Astrocyte of the cerebellum (primary cell): ENCODE results near the gene IRF6.

ENCODE experiments used
- DNase-seq: peaks from one replicate; pipeline ENCODE4 v3.0.0-alpha.2; 2011; ENCODE audit warnings: low read depth
- H3K4me3 ChIP-seq: 2 replicates; pipeline ENCODE4 v1.5.1; 2011; ENCODE audit warnings: mild to moderate bottlenecking, low read depth, low read length, moderate library complexity
- CTCF ChIP-seq: IDR thresholded peaks from 2 replicates; pipeline ENCODE4 v1.5.1; 2012; ENCODE audit warnings: low read length, low read depth, moderate library complexity, mild to moderate bottlenecking; ENCODE audit errors: missing control alignments
- in situ Hi-C: cut with HindIII; loops from 2 replicates; pipeline ENCODE4 v1.10.0; 2017; ENCODE audit warnings: low sequenced_read_pairs

The IRF6 gene

DNA sequence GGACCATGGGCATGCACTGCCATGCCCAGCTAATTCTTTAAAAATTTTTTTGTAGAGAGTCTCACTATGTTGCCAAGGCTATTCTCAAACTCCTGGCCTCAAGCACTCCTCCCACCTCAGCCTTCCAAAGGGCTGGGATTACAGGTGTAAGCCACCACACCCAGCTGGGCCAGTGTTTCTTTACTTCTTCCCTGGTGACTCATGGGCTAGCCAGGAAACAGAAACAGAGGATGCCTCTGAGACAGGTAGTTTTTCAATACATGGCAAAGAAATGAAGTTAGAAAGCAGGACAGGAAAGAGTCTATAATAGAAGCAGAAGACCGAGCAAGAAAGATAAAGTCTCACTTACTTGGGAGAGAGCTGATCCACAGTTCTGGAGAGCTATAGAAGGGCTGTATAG lies 14.0 kb downstream of the IRF6 start:
- TF ChIP-seq CTCF = no peak
- no peak overlapping the region for H3K4me3 ChIP-seq
- no peak for DNase-seq
- in situ Hi-C loops = no loop called here

GRCh38 chr1:209790286-209791193 lies 15.4 kb downstream of the IRF6 start:
- no peak for TF ChIP-seq CTCF
- H3K4me3 ChIP-seq = no peak overlapping the region
- DNase-seq = no peak
- in situ Hi-C loops = no loop called here

- TF ChIP-seq CTCF = no peak
- in situ Hi-C loops = no loop called here
- no peak overlapping the region for H3K4me3 ChIP-seq
- DNase-seq = no peak
These were observed 16.7 kb downstream of the IRF6 start for GRCh38 chr1:209789245-209789644.

GRCh38 chr1:209787551-209787950 lies 18.4 kb downstream of the IRF6 start:
- in situ Hi-C loops = no loop called here
- no peak for TF ChIP-seq CTCF
- no peak overlapping the region for H3K4me3 ChIP-seq
- DNase-seq = no peak

GRCh38 chr1:209786146-209786545 lies 19.8 kb downstream of the IRF6 start:
- no peak overlapping the region for H3K4me3 ChIP-seq
- in situ Hi-C loops = no loop called here
- no peak for TF ChIP-seq CTCF
- DNase-seq = no peak

DNA sequence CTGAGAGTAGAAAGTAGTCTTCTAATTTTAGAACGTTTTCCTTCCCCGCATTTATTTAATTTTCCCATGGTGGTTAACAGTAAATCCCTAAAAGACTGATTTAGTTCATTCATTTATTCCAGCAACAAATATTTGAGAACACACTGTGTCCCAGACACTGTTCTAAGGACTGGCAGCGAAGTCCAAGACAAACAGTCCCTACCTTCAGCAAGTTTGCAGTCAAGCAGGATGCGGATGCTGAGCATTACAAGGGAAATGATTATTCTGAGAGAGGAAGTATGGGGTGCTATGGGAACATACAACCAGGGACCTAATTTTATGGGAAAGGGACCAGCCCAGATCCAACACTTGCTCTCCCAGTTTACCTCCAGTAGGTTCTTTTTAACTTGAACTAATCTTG lies 20.4 kb downstream of the IRF6 start:
- no peak for DNase-seq
- in situ Hi-C loops = no loop called here
- no peak overlapping the region for H3K4me3 ChIP-seq
- TF ChIP-seq CTCF = no peak
